Pancreas (tissue), 10 donors: ENCODE data around the gene DTL. TPM values are rescaled to one million over a fixed set of nuclear protein-coding genes. Genes with fewer than 3 reads are reported as not detected.

Source experiments
- ATAC-seq, 4 donors: fragments of 200-7000 bp; cut with Tn5 transposase; one replicate each; pipeline versions ENCODE4 v1.8.0 to v1.9.1; 2020; ENCODE audit warnings: mild to moderate bottlenecking in 4 of 4, moderate library complexity in 4 of 4
- DNase-seq, 6 donors: peaks; one replicate each; pipeline ENCODE4 v3.0.0-alpha.2; 2020
- FAIRE-seq: peaks from 2 replicates; lab custom pipeline; 2012; peaks lifted over from hg19 to GRCh38; lab: Jason Lieb, UNC
- H3K27ac ChIP-seq, 4 donors: fragments of 200-600 bp; sonication (generic); 1 replicate in 3 of 4; 2 replicates in 1 of 4; pipeline versions ENCODE4 v1.5.0 to v1.8.0; 2020
- H3K27me3 ChIP-seq, 4 donors: fragments of 200-600 bp; one replicate each; pipeline ENCODE4 v1.8.0; 2021
- H3K36me3 ChIP-seq, 3 donors: fragments of 200-600 bp; sonication (generic) in 1 of 3; one replicate each; pipeline versions ENCODE4 v1.5.0 to v1.8.0; 2020 to 2021
- H3K4me1 ChIP-seq, 3 donors: fragments of 200-600 bp; one replicate each; pipeline ENCODE4 v1.8.0; 2021
- H3K4me3 ChIP-seq, 4 donors: fragments of 200-600 bp; sonication (generic) in 2 of 4; one replicate each; pipeline versions ENCODE4 v1.5.0 to v1.8.0; 2020 to 2021
- H3K9me3 ChIP-seq, 4 donors: fragments of 200-600 bp; one replicate each; pipeline ENCODE4 v1.8.0; 2021
- CTCF ChIP-seq, 4 donors: fragments of 200-600 bp; sonication (generic) in 3 of 4; IDR thresholded peaks; one replicate each; pipeline versions ENCODE4 v1.5.0 to v1.8.0; 2021; ENCODE audit warnings: antibody characterized with exemption in 4 of 4
- WGBS, 2 donors: extraction: QIAGEN DNeasy Blood & Tissue Kit; methylation state at CpG; one replicate each; pipeline ENCODE4 v1.1.7; 2013; 5-methylcytosine and 5-hydroxymethylcytosine counted together
- intact Hi-C, 3 donors: fragments of 100-400 bp; cut with DNase I; formaldehyde crosslinking; loops; one replicate each; pipeline versions ENCODE4 v1.11.1 to v1.14.2; 2022
- polyA plus RNA-seq, 2 donors: library from polyadenylated mRNA; stranded (reverse); fragments of 200-250 nt; gene quantifications; one replicate each; pipeline ENCODE4 v1.2.3, GENCODE V29; 2013
- total RNA-seq, 6 donors: library from RNA; stranded (reverse); fragmentation: NEBNext Ultra II Directional in 4 of 6; extraction: Animal tissue kit (Norgen Biotek cat#: 25700) in 4 of 6; gene quantifications; one replicate each; pipeline versions ENCODE4 v1.2.1 to v1.2.4, GENCODE V29; 2021 to 2023
- donor health status: healthy with polysubstance abuse.
- donor health status: DM: no; HTN: no; CAD: no; lungs with moderate emphysema.
- donor health status: DM: no; HTN: no; CAD: no.
- donor health status: control.
- donor health status: control.
- donor health status: Bipolar disorder and iron deficiency.
- donor health status: DM: yes; HTN: yes; CAD: no.
- donor health status: DM: no; HTN: no; CAD: no.
- donor health status: DM: no; HTN: no; CAD: no.
- donor health status: DM: yes; HTN: yes; CAD: no.

Gene DTL
- total and polyA plus RNA-seq, 8 donors, result 0.05 to 1.1 (median 0.49) TPM

GRCh38 chr1:212042436-212042835 is 6.9 kb downstream of the DTL start:
- DNase-seq (no peak), ATAC-seq (no peak), FAIRE-seq (no peak)
- H3K4me1 ChIP-seq, result no peaks in the 10 kb centered on the region
- no peaks in the 10 kb centered on the region for H3K36me3 ChIP-seq
- intact Hi-C loops, result no loop called here
- no peak overlapping the region for H3K27ac ChIP-seq
- TF ChIP-seq CTCF (IDR thresholded peaks at IDR 0.05), result no peak
- H3K27me3 ChIP-seq, result no peaks in the 10 kb centered on the region
- no peak overlapping the region for H3K4me3 ChIP-seq
- no peaks in the 10 kb centered on the region for H3K9me3 ChIP-seq

GRCh38 chr1:212044851-212045250 is 9.3 kb downstream of the DTL start:
- Histone ChIP-seq H3K9me3 (no peaks in the 10 kb centered on the region), H3K27ac (no peak overlapping the region), H3K36me3 (no peaks in the 10 kb centered on the region), H3K4me1 (no peaks in the 10 kb centered on the region), H3K27me3 (no peaks in the 10 kb centered on the region), H3K4me3 (no peak overlapping the region)
- intact Hi-C loops, result no loop called here
- TF ChIP-seq CTCF (IDR thresholded peaks at IDR 0.05), result no peak
- no peak for ATAC-seq
- FAIRE-seq, result no peak
- 92 to 94% methylated on average over 1 of the region's 1 CpG for WGBS, 2 donors
- DNase-seq, result no peak

GRCh38 chr1:212045981-212046380 is 10.4 kb downstream of the DTL start:
- Histone ChIP-seq H3K36me3 (no peaks in the 10 kb centered on the region), H3K27ac (no peak overlapping the region), H3K9me3 (no peaks in the 10 kb centered on the region), H3K27me3 (no peaks in the 10 kb centered on the region), H3K4me3 (no peak overlapping the region), H3K4me1 (no peaks in the 10 kb centered on the region)
- FAIRE-seq (no peak), DNase-seq (no peak), ATAC-seq (no peak)
- TF ChIP-seq CTCF (IDR thresholded peaks at IDR 0.05), result no peak
- 90 to 93% methylated on average over 2 of the region's 2 CpGs for WGBS, 2 donors
- intact Hi-C loops, result no loop called here

GRCh38 chr1:212053993-212054392 is 18.4 kb downstream of the DTL start:
- 15 to 50% methylated on average over 1 of the region's 1 CpG for WGBS, 2 donors
- no peak for TF ChIP-seq CTCF (IDR thresholded peaks at IDR 0.05)
- ATAC-seq (peak in 3 of 4 donors; percentile 11 to 50 (median 30)), FAIRE-seq (no peak), DNase-seq (no peak)
- Histone ChIP-seq H3K4me1 (no peaks in the 10 kb centered on the region), H3K4me3 (no peak overlapping the region), H3K27ac (peak overlapping the region in 1 of 4 donors; percentile 3), H3K36me3 (no peaks in the 10 kb centered on the region), H3K27me3 (no peaks in the 10 kb centered on the region), H3K9me3 (no peaks in the 10 kb centered on the region)
- intact Hi-C loops, result no loop called here

GRCh38 chr1:212055333-212055732 is 19.8 kb downstream of the DTL start:
- H3K27ac ChIP-seq, result peak overlapping the region in 1 of 4 donors; percentile 40
- H3K4me1 ChIP-seq, result no peaks in the 10 kb centered on the region
- FAIRE-seq (no peak), DNase-seq (peak in 5 of 6 donors; percentile 46 to 67 (median 49)), ATAC-seq (peak; percentile 77 to 98 (median 90))
- no peaks in the 10 kb centered on the region for H3K9me3 ChIP-seq
- TF ChIP-seq CTCF (IDR thresholded peaks at IDR 0.05), result no peak
- no peaks in the 10 kb centered on the region for H3K36me3 ChIP-seq
- 30 to 32% methylated on average over 2 of the region's 2 CpGs for WGBS, 2 donors
- H3K4me3 ChIP-seq, result no peak overlapping the region
- no peaks in the 10 kb centered on the region for H3K27me3 ChIP-seq
- intact Hi-C loops, result no loop called here
